AG04449 (cell line): Measurements from ENCODE around the gene FGD2.

Experiments
- CTCF ChIA-PET: fragments of 350-600 bp; formaldehyde crosslinking; extraction: SDS; loops from one replicate; lab custom pipeline; 2021; ENCODE audit warnings: antibody characterized with exemption; lab: Yijun Ruan, JAX
- POLR2A ChIA-PET: fragments of 400-600, 350-600 bp; formaldehyde crosslinking; extraction: SDS; loops from one replicate; lab custom pipeline; 2020; ENCODE audit warnings: antibody characterized with exemption, inconsistent platforms; lab: Yijun Ruan, JAX
- DNase-seq: peaks from one replicate; pipeline ENCODE4 v3.0.0-alpha.2; 2010; ENCODE audit warnings: low read depth, low spot score
- H3K4me3 ChIP-seq: 2 replicates; pipeline ENCODE4 v1.5.1; 2011; ENCODE audit warnings: low read depth, mild to moderate bottlenecking, control low read depth, low read length
- TF ChIP-seq, protein P1 (sequence below): IDR thresholded peaks from one replicate; pipeline ENCODE4 v1.5.1; 2011; ENCODE audit warnings: mild to moderate bottlenecking, moderate library complexity, low read length, control low read depth, inconsistent platforms; ENCODE audit not compliant: insufficient read depth; ENCODE audit errors: missing control alignments

The FGD2 gene

DNA sequence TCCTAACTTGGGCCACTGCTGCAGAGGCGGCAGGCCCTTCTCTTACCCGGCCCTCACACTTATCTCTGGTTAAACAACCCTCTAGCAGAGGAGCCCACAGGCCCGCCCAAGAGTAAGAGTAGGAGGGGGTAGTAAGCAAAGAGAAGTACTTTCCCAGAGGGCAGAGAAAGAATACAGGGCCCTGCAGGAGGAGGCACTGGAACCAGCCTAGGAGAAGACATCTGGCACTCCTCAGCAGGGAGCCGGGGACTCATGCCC lies 29.5 kb upstream of the FGD2 start:
- no peak for DNase-seq
- TF ChIP-seq, protein P1, sequence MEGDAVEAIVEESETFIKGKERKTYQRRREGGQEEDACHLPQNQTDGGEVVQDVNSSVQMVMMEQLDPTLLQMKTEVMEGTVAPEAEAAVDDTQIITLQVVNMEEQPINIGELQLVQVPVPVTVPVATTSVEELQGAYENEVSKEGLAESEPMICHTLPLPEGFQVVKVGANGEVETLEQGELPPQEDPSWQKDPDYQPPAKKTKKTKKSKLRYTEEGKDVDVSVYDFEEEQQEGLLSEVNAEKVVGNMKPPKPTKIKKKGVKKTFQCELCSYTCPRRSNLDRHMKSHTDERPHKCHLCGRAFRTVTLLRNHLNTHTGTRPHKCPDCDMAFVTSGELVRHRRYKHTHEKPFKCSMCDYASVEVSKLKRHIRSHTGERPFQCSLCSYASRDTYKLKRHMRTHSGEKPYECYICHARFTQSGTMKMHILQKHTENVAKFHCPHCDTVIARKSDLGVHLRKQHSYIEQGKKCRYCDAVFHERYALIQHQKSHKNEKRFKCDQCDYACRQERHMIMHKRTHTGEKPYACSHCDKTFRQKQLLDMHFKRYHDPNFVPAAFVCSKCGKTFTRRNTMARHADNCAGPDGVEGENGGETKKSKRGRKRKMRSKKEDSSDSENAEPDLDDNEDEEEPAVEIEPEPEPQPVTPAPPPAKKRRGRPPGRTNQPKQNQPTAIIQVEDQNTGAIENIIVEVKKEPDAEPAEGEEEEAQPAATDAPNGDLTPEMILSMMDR = no peak
- H3K4me3 ChIP-seq = no peak overlapping the region
- ChIA-PET CTCF (interaction anchor here (1.5 to 8.6 kb wide), 6 partner anchors 10 to 234 kb away, joined by 3 to 87 read pairs (median 8); partner anchors contain the start of genes C6orf89 and MTCH1), POLR2A (interaction anchor here (1.1 kb wide), 1 partner anchor 10 kb away, joined by 3 read pairs; the partner anchor contains the start of gene MTCH1)

DNA sequence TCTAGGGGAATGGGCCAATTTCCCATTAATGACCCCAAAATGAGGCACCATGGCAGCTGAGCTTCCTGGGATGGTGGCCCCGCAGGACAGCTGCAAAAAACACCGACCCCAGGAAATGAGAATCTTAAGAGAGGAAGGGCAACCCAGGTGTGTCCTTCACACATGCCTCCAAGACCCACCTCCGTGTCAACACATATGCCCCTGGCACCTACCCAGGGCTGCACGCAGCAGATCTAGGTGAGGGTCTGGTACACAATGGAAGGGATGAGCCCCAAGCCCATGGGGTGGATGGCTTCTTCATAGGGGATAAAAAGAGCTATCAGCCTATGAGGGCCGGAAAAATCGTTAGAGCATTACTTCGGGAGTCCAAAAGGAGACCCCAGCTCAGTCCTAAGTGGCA lies 28.9 kb upstream of the FGD2 start:
- ChIA-PET CTCF (interaction anchor here (1.5 to 8.6 kb wide), 6 partner anchors 10 to 233 kb away, joined by 3 to 87 read pairs (median 8); partner anchors contain the start of genes C6orf89 and MTCH1), POLR2A (interaction anchor here (1.1 kb wide), 1 partner anchor 9 kb away, joined by 3 read pairs; the partner anchor contains the start of gene MTCH1)
- no peak for DNase-seq
- TF ChIP-seq, protein P1 = no peak
- H3K4me3 ChIP-seq = no peak overlapping the region

DNA sequence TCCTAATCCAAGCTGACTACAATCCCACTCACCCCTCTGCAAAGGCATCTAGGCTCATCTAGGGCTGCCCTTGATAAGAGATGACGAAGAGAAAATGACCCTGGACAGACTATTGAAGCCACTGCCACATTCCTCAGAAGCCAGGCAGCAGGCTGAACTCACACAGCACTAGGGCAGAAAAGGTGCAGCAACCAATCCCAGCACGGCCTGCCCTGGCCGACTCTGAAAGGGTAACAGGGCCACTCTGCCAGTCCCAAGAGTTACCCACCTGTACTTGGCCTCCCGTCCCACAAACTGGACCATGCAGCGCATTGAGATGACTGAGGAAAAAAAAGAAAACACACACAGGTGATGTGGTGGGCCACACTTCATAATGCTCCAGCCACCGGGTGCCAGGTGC lies 28.5 kb upstream of the FGD2 start:
- ChIA-PET CTCF (interaction anchor here (1.1 to 8.6 kb wide), 8 partner anchors 9 to 233 kb away, joined by 3 to 87 read pairs (median 8); partner anchors contain the start of genes C6orf89, MTCH1 and PPIL1), POLR2A (interaction anchor here (0.6 kb wide), 1 partner anchor 44 kb away, joined by 3 read pairs; no protein-coding TSS in a partner anchor)

DNA sequence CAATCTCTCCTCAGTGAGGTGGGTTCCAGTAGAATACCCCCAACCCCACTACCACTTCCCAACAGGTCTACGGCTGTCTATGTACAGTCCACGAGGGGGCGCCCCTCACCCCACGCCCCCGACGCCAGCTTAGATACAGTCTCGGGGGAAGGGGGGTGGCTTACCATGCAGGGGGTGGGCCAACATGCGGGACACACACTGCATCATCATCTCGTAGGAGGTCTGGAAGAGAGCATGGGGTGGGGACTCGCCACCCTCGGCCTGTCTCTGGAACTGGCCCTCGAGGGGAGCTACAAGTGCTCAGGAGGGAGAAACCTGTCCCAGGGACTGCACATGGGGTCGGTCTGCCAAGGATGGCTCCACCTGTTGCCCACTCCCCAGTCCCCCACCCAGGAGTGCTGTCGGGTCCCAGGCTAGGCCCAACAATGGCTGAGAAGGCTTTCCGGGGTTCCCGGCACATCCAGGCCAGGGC lies 27.9 kb upstream of the FGD2 start:
- CTCF ChIA-PET = interaction anchor here (0.6 to 8.6 kb wide), 9 partner anchors 9 to 233 kb away, joined by 3 to 87 read pairs (median 6); partner anchors contain the start of genes C6orf89, MTCH1 and PPIL1
- H3K4me3 ChIP-seq = no peak overlapping the region
- TF ChIP-seq, protein P1 = peak; percentile 33
- POLR2A ChIA-PET = interaction anchor here (0.6 to 1.2 kb wide), 2 partner anchors 9 to 45 kb away, joined by 3 read pairs; partner anchors contain the start of gene MTCH1
- no peak for DNase-seq

More for the DNA sequence above, 28.5 kb upstream of the FGD2 start:
- DNase-seq = no peak
- no peak overlapping the region for H3K4me3 ChIP-seq
- TF ChIP-seq, protein P1 = no peak

DNA sequence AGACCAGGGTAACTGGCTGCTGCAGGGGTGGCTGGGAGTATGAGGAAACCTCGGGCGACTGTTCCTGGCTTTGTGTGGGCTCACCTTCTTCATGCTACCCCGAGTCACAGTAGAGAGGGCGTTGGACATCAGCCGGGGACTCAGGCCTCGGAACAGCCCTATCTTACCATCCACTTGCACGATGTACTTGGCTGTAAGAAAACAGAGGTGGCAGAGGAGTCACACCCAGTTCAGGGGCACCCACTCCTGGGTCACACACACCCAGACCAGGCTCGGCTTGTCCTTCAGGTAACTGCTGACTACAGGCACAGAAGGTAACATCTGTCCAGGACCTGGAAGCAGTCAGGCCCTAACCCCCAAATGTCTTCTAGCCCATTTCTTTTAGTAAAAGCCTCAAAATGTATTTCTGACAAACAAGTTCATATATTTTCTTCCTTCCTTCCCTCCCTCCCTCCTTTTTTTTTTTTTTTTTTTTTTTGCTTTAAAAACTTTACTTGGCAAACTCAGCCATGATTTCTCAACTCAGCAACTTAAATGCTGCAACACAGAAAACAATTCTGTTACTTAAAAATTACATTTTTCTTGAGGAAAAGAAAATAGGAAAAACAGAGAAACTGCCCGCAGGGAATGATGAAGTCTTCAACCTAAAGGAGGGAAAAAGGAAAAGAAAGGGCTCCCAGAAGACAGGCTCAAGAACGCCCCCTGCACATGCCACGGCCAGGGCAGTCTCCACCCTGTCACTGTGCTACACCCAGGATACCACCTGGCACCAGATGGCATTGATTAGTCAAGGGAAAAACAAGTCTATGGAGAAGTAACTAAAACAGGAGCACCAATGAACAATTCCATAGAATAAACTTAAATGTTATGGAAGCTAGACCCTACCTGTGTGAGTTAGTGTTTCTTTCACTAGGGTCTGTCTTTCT lies 26.8 kb upstream of the FGD2 start:
- CTCF ChIA-PET = interaction anchor here (0.6 to 8.6 kb wide), 26 partner anchors 7 to 233 kb away, joined by 3 to 87 read pairs (median 4); partner anchors contain the start of genes C6orf89, MTCH1 and PI16
- TF ChIP-seq, protein P1 = no peak
- POLR2A ChIA-PET = interaction anchor here (1.2 kb wide), 1 partner anchor 7 kb away, joined by 3 read pairs; the partner anchor contains the start of gene MTCH1

More for the DNA sequence above, 26.8 kb upstream of the FGD2 start:
- no peak overlapping the region for H3K4me3 ChIP-seq
- DNase-seq = no peak
